ENCODE results near the gene GULP1.
"Not testable (repeated sequence)": the region's sequence is repeated elsewhere in the genome, so short reads cannot be mapped to it uniquely, and the experiment has no call there.

Gene GULP1

GRCh38 chr2:188293601-188294351 lies 2.1 kb downstream of the GULP1 start:
- DNase-seq: no peak

DNA sequence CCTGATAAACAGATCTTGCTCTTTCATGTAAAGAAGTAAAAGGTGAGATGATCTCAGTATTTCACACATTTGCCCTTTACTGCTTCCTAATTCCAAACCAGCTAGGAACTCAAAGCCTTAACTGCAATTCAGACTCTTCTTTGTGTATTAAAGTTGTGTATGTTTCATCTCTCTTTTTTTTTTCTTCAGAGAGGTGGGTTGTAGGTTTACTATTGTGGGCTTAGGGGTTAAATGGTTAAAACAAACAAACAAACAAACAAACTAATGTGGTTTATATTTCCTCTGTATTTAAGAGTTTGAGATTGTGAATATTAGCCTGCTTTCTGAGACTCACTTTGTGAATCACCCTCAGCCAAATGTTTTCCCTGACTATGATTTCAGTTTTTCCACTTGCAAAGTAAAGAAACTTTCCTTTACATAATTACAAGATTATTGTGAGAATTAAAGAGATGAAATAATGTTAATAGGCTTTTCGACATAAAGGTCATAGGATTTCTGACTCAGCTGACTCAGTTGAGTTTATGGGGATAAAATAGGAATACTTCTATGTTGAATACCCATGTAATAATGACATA lies 2.8 kb downstream of the GULP1 start:
- no peak for DNase-seq

- no peak for DNase-seq
Observed at GRCh38 chr2:188295067-188295685, 3.5 kb downstream of the GULP1 start.

DNA sequence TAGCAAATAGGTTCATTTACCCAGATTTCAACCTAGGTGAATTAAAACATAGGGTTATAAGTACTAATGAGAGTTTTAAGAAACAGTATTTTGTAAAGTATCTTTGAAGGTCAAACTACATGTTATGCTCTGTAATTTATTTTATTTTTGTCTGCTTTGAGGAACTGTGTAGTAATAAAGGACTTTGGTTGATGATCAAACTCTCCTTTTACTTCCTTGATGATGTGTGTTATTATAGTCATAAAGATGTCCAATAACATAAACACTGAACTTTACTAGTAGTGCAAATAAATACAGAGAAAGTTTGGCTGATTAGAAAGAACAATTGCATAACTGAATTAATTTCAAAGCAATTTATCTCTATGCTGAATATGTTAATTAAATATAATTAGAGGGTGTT lies 6.3 kb downstream of the GULP1 start:
- no peak for DNase-seq

- not testable (repeated sequence) for DNase-seq
Observed at GRCh38 chr2:188298937-188299371, 7.3 kb downstream of the GULP1 start.

DNA sequence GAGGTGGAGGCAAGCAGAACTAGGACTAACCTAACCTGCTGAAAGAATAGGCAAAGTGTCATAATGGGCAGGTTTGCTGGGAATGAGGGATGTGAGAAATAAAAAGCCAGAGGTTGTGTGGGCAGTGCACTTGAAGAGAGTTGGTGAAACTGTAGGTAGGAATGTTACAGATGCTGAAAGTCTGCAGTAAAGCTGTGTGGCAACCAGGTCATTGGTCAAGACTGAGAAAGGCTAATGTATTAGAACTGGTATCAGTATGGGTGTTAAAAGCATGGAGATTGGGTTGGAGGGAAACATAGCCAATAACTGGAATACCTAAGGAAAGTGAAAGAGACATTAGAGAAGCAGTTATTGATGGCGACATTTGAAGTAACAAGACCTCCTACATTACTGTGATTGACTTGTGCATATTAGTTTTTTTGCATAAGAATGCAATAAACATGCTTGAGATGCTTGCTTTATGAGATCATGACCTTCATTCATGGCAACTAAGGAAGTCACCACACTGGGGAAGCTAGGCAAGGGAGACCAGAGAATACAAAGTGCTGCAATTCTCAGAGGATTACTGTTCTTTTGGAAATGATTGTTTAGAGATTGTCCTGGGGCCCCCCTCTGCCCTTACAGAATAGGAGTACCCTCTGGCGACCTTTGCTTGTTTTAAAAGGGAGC lies 11.8 kb downstream of the GULP1 start:
- no peak for DNase-seq

DNA sequence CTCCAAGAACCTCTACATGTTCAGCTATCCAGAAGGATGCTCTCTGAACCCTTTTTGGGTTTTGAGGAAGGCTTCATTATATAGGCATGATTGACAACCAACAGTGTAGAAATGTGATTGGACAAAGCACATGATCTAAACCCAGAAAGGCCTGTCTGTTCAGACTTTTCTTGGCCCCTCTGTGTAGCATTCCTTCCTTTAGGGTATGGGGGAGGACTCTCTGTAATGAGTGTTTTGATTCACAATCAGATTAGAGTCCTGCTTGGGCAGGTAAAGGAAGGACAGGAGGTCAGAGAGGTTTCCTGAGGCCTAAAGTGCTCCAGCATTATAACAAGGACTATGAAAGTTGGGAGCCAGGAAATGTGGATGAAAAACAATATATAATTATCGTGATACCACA lies 13.6 kb downstream of the GULP1 start:
- no peak for DNase-seq

DNA sequence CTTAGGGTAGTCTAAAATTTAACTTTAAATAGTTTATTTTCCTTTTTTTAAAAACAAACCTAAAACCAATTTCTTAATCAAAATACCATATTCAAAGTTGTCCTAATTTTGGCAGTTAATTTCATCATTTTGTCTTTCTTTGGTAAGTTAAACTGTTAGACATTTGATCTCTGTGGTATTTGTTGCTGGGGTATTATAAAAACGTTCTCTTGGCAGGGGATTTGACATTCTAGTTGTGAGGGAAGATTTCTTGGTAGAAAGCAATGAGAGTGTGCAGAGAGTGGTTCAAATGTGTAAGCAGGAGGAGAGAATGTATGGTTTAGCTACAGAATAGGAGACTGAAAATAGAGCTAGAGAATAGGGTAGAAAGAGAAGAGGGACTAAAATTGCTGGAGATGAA lies 14.6 kb downstream of the GULP1 start:
- DNase-seq: no peak

DNA sequence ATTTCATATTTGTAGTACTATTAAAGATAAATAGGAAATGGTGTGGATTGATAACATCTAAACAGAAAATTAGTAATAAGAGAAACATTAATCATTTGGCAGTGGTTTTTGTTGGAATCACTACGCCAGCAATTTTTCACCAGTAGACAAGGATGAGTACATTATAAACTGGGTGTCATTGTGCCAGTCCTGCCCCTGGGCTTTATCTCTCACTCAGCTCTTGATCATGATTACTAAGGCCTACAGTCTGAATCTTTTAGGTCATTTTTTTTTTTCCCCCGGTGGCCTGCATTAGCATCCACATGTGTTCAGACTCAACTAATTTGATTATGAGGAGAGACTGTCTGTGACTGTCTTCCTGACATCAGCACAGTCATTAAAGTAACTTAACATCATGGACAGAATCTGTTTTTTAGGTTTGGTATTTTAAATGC lies 16.2 kb downstream of the GULP1 start:
- no peak for DNase-seq

- no peak for DNase-seq
Observed at GRCh38 chr2:188308483-188308882, 16.8 kb downstream of the GULP1 start.

- DNase-seq: no peak
Observed at GRCh38 chr2:188309364-188309763, 17.7 kb downstream of the GULP1 start.

DNA sequence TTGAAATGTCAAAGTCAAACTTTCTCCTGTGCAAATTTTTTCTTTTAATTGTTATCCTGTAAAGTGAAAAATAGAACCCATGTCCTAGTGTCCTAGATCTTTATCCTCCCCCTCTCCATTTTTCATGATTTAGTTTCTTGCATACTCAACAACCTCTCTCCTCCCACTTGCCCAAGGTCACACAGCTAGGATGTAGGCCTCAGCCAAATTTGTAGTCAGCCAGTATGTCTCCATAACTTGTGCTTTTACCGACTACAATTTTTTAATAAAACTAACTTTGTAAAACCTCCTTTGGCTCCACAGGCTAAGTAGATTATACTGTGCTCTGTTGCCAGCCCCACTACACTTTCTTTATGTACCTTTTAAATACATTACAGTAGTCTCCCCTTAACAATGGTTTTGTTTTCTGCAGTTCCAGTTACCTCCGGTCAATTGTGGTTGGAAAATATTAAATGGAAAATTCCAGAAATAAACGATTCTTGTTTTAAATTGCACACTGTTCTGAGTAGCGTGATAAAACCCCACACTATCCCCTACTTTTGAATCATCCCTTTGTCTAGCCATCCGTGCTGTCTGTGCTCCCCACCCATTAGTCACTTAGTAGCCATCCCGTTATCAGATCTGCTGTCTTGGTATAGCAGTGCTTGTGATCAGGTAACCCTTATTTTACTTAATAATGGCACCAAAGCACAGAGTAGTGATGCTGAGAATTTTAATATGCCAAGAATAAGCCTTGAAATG lies 22.8 kb downstream of the GULP1 start:
- no peak for DNase-seq

DNA sequence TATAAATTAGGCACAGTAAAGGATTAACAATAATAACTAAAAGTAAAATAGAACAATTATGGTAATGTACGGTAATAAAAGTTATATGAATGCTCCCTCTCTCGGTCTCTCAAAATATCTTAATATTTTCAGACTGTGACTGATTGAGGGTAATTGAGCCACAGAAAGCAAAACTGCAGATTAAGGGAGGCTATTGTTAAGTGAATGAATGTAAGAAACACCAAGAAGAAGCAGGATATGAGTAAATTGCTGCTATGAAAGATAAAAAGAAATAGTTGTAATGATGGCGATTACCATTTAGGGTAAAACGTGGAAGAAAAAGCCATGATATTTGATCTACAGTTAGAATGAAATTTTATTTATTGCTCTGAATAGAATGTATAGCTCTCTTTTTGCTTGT lies 24.1 kb downstream of the GULP1 start:
- no peak for DNase-seq

DNA sequence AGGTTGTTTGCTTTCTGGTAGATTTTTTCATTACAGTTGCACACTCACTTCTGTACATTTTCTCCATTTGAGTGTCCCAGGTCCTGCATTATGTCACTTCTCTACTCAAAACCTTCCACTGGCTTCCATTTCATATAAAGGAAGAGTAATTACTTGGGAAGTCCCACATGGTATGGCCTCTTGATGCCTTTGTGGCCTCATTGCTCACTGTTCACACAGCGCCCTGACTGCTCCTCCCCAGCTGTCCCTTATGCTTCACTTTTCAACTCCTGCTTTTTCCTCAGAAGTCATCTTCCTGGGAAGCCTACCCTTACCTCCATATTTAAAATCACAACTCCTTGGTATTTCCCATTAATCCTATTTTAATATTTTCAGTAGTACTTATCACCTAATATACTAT lies 24.7 kb downstream of the GULP1 start:
- no peak for DNase-seq

DNA sequence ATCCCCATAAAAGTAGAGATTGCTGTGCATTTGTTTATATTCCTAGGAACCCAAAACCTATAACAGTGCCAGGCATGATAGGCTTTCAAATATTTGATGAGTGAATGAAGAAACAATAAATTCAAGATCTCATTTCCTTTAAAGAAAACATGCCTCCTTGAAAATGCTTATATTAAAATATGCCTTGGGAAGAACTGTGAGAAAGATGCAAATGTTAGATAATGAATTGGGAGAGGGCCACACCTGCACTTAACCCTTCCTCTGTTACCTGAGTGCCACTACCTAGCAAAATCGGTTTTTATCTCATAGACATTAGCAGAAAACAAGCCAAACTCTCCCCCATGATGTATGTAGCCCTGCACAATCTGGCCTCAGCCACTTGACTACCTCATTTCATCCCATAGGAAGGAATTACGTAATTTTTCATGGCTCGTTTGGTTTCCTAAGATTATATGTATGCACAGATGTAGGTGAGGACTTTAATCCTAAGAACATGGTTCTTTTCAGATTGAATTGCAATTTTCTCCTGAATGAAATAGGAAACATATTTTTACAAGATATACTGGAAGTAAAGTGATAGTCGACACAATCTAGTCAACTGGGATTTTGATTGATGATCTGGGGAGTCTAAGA lies 25.2 kb downstream of the GULP1 start:
- DNase-seq: no peak

DNA sequence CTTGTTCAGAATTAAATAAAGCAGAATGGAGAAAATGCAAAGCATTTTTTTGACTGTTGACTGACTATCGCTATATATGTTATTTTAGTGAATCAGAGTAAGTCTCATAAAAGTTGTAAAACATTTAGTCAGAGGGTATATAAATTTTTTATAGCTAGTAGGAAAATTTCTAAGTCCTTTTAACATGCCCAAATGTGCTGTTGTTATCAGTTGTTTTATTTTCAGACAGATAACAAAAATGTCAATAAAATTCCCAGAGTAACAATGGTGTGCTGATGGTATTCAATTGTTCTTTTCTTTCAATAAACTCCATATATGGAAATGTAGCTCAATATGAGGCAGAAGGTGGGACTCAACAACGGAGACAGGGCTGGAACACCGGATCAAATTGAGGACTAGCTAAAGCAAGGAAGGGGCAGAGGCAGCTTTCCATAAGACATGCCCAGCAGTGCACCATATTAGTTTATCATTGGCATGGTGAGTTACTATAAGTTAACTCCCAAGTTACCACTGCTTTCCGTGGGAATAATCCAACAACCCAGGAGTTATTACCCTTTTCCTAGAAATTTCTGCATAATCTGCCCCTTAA lies 26.6 kb downstream of the GULP1 start:
- DNase-seq: no peak

- DNase-seq: no peak
Observed at GRCh38 chr2:188319838-188320237, 28.2 kb downstream of the GULP1 start.

DNA sequence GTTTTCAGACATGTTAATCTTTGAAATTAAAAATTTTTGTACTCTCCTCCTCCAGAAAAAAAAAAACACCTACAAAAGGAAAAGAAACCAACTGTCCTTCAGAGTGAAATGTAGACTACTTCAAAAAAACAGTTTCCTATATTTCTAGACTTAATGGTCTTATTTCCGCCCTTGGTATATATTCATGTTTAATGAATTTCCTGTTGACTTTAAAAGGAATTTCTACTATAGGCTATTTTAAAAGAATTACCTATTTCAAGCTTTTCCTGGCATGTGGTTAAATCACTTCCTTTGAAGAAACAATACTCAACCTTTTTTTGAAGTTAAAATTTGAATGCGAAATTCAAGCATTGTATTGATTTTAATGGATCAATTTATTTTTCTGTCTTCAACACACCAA lies 29.2 kb downstream of the GULP1 start:
- no peak for DNase-seq

- DNase-seq: no peak
Observed at GRCh38 chr2:188322569-188323551, 31.2 kb downstream of the GULP1 start.

DNA sequence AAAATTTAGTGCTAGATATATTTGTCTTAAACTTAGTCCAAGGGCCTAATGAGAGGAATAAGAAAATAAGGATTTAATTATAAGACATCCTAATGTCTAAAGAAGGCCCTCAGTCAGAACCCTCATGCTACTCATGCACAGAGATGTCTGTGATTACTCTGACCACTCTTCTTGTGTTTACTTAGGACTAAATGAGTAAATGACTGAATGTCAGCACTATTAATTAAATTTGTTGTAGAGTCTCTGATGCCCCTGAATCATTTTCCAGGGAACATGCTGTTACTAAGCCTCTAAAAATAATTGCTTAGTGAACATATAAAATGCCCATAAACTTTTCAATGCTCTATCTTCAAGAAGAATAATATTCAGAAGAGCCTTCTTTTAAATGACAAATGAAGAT lies 32.4 kb downstream of the GULP1 start:
- no peak for DNase-seq

DNA sequence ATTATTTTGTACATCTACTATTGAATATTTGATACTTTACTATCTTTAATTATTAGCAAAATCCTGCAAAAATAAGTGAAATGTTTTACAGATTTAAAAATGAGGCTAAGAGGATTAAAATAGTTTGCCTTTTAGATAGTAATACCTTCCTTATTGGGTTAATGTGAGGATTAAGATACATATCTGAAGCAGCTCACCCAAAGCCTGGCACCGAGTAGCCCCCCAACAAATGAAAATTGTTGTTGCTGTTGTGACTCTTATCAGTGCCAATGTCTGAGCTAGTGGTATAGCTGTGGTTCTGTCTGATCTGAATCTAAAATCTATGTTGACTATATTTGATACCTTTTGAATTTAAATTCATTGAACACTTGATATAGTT lies 34.6 kb downstream of the GULP1 start:
- DNase-seq: no peak
